Measurements from ENCODE around the gene SLC7A14.

SLC7A14 gene

GRCh38 chr3:170499562-170500156 is 86.2 kb downstream of the SLC7A14 start:
- no peak overlapping the region for H3K4me3 ChIP-seq (ENCODE audit: low read depth, low read length)

DNA sequence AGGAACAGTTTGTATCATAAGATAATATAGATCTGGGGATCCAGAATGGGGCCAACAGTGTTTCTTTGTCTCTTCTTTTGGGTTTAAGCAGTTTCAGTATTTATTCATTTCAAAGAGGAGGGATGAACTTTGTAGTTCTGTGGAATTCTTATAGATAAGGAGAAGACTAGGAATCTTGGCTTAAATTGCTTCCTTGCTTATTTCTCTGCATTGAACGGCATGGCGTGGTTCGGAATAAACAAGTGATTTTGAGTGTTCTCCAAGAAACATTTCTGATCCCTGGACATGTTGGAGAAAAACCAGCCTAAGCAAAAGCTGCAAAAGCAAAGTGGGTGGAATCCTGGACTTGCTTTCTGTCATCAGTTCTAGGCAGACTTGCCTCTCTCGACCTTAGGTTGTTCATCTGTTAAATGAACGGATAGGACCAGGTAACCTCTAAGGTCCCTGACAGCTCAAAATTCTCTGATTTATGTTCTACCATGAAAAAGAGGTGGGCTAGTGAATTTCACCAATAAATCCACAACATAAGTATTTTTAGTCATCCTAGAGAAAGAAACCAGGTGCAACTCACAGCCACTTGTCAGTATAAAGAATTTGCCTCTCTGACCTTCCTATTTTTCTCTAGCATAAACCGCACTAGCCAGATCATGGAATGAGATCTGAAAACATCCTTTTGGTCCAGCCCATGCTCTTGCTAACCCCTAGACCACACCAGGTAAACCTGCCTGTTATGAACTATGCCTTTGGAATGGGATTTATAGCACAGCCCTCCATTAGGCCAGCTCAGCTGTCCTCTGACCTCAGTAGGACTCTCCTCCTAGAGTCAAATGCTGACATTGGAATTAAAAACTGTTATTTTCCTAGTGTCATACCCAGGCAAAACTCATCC is 88.4 kb downstream of the SLC7A14 start:
- H3K4me3 ChIP-seq (ENCODE audit: low read depth, low read length) = no peak overlapping the region

DNA sequence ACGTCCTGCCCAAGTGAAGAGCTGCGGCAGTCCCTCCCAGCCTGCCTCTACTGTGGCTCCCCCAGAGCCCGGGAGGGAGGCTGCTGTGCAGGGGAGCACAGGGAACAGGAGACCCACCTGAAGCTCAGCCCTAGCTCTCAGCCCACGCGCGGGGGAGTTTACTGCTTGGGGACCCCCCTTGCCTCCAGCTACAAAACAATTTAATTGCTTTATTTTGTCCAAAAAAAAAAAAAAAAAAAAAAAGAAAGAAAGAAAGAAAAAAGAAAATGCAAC is 89.1 kb downstream of the SLC7A14 start:
- no peak overlapping the region for H3K4me3 ChIP-seq (ENCODE audit: low read depth, low read length)

DNA sequence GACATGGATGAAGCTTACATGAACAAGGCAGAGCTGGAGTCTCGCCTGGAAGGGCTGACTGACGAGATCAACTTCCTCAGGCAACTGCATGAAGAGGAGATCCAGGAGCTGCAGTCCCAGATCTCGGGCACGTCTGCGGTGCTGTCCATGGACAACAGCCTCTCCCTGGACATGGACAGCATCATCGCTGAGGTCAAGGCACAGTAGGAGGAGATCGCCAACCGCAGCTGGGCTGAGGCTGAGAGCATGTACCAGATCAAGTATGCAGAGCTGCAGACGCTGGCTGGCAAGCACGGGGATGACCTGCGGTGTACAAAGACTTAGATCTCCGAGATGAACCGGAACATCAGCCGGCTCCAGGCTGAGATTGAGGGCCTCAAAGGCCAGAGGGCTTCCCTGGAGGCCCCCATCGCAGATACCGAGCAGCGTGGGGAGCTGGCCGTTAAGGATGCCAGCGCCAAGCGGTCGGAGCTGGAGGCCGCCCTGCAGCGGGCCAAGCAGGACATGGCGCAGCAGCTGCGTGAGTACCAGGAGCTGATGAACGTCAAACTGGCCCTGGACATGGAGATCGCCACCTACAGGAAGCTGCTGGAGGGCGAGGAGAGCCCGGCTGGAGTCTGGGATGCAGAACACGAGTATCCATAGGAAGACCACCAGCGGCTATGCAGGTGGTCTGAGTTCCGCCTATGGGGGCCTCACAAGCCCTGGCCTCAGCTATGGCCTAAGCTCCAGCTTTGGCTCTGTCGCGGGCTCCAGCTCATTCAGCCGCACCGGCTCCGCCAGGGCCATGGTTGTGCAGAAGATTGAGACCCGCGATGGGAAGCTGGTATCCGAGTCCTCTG is 89.6 kb downstream of the SLC7A14 start:
- H3K4me3 ChIP-seq (ENCODE audit: low read depth, low read length) = no peak overlapping the region

- no peak overlapping the region for H3K4me3 ChIP-seq (ENCODE audit: low read depth, low read length)
These were observed 91.1 kb downstream of the SLC7A14 start for GRCh38 chr3:170494766-170495165.

DNA sequence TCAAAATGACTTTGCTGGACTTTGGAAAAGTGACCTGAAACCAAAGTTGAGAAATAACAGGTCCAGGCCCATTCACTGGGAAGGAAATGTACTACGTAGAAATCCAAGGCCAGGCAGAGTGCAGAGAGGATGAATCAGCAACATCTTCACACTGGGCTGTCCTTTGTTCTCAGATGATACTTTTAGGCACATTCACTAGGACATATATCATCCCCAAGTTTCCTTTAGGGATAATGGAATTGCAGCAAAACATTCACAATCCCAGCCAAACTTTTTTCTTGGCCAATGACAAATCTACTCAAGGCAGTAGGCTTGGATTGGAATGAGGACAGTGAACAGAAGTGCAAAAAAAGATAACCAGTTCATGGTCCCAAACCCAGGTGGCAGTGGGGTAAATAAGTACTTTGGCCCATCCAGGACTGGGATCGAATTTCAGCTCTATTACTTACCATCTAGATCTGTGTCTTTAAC is 92.1 kb downstream of the SLC7A14 start:
- H3K4me3 ChIP-seq (ENCODE audit: low read depth, low read length) = no peak overlapping the region

DNA sequence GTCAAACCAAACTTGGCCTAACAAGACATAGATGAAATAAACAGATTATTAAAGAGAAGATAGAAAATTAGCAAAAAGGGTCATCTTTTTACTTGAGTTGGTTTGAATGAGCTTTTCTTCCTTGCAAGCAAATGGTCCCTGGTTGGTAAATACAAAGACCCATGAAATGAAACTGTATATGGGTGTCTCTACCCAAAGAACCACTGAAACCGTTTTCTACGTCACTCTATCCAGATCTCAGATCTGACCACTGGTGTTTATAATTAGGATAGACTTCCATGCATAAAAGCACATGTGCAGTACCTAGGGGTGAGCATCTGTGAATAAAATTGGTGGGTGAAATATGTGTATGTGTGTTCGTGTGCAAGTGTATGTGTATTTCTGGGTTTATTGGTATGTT is 94.0 kb downstream of the SLC7A14 start:
- H3K4me3 ChIP-seq (ENCODE audit: low read depth, low read length) = no peak overlapping the region

DNA sequence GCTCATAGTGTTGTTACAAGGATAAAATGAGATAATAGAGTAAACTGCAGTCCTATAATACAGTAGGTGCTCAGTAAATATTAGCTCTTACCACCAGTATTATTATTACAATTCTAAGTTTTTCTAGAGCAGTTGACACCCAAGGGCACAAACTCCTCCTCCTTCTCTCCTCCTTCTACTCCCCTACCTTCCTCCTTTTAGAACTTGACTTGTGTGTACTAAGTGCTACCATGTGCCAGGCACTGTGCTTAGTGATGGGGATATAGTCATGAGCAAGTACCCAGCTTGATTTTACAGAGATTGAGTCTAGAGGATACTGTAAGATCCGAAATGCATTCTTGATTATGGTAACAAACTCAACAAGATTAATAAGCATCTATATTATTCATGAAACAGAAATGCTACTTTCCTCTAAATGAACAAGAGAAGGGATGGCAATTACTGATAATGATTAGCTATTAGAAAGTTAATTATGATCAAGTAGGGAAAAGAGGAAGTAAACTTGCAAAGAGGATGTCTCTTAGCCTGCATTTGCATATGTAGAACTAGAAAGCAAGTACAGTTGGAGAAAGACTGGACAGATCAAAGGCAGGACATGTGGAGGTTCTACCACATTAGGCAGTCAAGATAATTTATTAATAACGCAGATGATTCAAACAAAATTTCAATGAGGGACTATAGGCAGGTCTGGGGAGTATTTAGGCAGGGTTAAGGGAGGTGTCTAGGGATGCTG is 94.9 kb downstream of the SLC7A14 start:
- H3K4me3 ChIP-seq (ENCODE audit: low read depth, low read length) = no peak overlapping the region

DNA sequence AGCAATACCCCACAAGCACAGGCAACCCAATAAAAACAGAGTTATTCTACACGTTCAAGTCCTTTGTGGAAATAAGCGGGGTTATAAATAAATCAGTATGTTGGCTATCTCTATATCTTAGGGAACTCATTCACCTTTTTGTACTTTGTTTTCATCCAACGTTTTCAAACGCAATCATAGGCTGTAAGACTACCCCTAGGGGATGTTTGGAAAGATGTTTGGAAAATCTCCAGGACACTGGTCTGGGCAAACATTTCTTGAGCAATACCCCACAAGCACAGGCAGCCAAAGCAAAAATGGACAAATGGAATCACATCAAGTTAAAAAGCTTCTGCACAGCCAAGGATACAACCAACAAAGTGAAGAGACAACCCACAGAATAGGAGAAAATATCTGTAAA is 97.1 kb downstream of the SLC7A14 start:
- no peak overlapping the region for H3K4me3 ChIP-seq (ENCODE audit: low read depth, low read length)

GRCh38 chr3:170487031-170487430 is 98.8 kb downstream of the SLC7A14 start:
- no peak overlapping the region for H3K4me3 ChIP-seq (ENCODE audit: low read depth, low read length)

DNA sequence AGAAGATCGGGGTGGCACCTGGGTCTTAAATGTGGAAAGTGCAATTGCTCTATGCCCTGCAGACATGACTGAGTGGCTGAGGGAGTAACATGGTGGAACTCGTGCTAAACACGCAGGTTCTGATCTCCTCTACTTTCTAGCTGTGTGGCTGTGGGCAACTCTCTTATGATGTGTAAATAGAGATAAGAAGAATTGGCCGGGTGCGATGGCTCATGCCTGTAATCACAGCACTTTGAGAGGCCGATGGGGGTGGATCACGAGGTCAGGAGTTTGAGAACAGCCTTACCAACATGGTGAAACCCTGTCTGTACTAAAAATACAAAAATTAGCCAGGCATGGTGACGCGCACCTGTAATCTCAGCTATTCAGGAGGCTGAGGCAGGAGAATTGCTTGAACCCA is 99.5 kb downstream of the SLC7A14 start:
- H3K4me3 ChIP-seq (ENCODE audit: low read depth, low read length) = no peak overlapping the region

DNA sequence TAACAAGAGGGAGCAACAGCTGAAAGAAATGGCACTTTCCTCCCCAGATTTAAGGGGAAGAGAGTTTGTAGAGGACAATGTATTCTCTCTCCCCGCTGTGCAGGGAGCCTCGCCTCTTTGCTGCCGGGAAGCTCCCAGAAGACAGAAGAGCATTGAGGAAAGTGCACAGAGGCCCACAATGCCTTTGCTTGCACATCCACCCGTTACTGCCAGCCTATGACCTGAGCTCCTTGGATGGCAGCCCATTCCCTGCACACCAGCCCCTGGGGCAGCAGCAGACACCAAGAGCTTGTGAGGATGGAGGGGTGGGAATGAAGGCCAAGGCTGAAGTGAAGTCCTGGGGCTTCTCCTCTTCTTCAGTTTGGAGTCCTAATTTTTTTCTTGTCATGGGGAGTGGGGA is 100.2 kb downstream of the SLC7A14 start:
- no peak overlapping the region for H3K4me3 ChIP-seq (ENCODE audit: low read depth, low read length)

GRCh38 chr3:170485294-170485693 is 100.6 kb downstream of the SLC7A14 start:
- no peak overlapping the region for H3K4me3 ChIP-seq (ENCODE audit: low read depth, low read length)

GRCh38 chr3:170484869-170485268 is 101.0 kb downstream of the SLC7A14 start:
- H3K4me3 ChIP-seq (ENCODE audit: low read depth, low read length) = no peak overlapping the region

GRCh38 chr3:170483485-170484262 is 102.2 kb downstream of the SLC7A14 start:
- no peak overlapping the region for H3K4me3 ChIP-seq (ENCODE audit: low read depth, low read length)

DNA sequence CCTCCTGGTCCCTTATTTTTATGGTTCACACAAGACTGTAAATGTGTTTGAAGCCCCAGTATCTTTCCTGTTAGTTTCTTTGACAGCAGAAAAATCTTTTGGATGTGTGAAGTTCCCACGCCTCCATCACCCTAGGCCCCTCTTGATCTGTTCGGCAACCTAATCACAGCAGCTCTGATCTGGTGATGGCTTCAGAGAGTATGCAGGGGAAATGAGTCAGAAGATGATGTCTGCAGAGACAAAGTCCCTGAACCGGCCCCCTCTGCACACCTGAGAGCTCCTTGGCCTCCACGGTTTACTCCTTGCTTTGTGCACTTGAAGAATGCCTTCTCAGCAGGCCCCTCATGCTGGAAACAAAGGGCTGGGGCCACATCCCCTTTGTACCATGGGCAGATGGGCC is 103.7 kb downstream of the SLC7A14 start:
- no peak overlapping the region for H3K4me3 ChIP-seq (ENCODE audit: low read depth, low read length)

- H3K4me3 ChIP-seq (ENCODE audit: low read depth, low read length) = no peak overlapping the region
These were observed 105.8 kb downstream of the SLC7A14 start for GRCh38 chr3:170480111-170480510.

DNA sequence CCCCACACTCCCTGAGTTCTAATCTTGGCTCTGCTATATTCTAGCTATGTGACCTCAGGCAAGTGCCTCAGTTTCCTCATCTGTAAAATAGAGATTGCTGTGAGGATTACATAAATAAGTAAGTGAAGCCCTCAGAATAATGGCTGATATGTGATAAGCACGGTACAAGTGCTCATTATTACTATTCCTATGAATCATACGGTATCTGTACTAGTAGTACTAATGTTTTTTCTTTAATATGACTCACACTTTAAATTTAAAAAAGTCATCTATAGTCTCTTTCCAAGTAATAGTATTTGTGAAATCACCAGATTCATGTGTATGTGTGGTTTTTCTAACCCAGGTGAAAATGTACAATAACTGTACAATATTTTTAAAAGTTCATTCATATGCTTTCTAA is 108.5 kb downstream of the SLC7A14 start:
- no peak overlapping the region for H3K4me3 ChIP-seq (ENCODE audit: low read depth, low read length)

GRCh38 chr3:170476291-170476690 is 109.6 kb downstream of the SLC7A14 start:
- no peak overlapping the region for H3K4me3 ChIP-seq (ENCODE audit: low read depth, low read length)

DNA sequence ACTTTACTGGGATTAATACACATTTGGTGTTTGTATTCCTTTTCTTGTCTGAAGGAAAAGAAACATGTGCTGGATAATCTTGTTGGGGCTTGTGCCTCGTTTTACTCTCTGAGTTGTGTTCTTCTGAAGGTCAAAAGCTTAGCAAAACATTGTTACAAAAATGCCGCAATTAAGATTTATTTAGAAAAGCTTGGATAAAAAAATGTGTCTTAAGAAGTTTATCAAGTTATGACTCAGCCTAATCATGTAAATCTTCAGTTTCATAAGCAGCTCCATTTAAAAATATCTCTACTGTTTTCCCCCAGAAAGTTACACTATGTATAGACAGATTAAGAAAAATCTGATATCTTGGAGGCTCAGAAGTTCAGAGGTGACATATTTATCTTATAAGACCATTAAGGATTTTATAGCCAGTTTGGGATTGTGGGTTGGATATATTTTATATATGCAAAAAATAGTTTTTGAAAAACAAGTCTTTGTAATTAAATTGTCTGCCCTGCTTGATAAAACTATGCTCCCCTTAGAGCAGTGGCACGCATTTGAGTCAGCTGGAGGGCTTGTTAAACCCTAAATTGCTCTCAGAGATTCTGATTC is 110.7 kb downstream of the SLC7A14 start:
- H3K4me3 ChIP-seq (ENCODE audit: low read depth, low read length) = no peak overlapping the region

All from iPS-11a (cell line).